Uterine smooth muscle cell (primary cell): ENCODE measurements around the gene KCNE5. TPM values are rescaled to one million over a fixed set of nuclear protein-coding genes. Genes with fewer than 3 reads are reported as not detected.

ENCODE experiments used
- total RNA-seq: library from RNA; depleted of rRNA; stranded (reverse); fragments of >200 nt; gene quantifications from 2 replicates; pipeline ENCODE4 v1.2.3, GENCODE V29; 2014

KCNE5 gene, protein sequence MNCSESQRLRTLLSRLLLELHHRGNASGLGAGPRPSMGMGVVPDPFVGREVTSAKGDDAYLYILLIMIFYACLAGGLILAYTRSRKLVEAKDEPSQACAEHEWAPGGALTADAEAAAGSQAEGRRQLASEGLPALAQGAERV
- 0.12 and 0.33 TPM in 2 replicates for total RNA-seq

DNA sequence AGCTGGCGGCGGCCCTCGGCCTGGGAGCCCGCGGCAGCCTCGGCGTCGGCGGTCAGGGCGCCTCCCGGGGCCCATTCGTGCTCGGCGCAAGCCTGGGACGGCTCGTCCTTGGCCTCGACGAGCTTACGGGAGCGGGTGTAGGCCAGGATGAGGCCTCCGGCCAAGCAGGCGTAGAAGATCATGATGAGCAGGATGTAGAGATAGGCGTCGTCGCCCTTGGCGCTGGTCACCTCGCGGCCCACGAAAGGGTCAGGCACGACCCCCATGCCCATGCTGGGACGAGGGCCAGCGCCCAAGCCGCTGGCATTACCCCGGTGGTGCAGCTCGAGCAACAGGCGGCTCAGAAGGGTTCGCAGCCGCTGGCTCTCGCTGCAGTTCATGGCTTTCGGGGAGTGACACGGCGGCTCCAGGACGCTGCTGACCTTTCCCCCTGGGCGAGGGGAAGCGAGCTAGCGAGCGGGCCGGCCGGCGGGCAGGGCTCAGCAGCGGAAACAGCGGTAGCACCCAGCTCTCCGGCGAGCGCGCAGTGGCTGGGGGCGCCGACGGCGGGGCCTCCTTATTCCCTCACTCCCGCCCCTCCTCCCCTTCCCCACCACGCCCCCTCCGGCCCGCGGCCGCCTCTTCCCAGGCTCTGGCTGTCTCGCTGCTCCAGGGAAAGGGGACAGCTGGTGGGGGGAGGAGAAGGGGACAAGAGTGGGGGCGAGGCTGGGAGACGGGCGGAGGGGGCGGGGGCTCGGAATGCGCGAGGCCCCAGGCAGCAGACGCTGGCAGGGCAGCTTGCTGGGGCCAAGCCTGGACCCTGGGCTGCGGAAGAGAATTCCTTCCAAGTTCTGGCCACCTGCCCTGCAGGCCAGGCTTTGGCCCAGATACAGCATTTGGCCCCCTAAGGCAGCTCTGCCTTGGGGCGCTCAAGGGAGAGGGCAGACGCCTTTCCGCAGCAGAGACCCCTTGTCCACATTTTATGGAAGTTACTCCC lies at the start of gene KCNE5:
TSS of gene KCNE5 (minus strand) at position 532 of the 976 bp plus-strand sequence. CDS start at position 380, 152 bp downstream.

Other genes with a start within 250 kb of the KCNE5 start
- gene GUCY2F, start 143.1 kb downstream of the KCNE5 start, total RNA-seq, result 0.11 and 0.12 TPM in 2 replicates
- 11.7 and 14.3 TPM in 2 replicates for gene NXT2, start 88.3 kb downstream of the KCNE5 start, total RNA-seq
- 179 and 194 TPM in 2 replicates for gene ACSL4, start 108.1 kb upstream of the KCNE5 start, total RNA-seq